MM.1S (cell line): ENCODE measurements around the gene FER.

Source experiments
- DNase-seq: peaks from one replicate; pipeline ENCODE4 v3.0.0-alpha.2; 2015
- H2AFZ ChIP-seq: fragments of 300-600 bp; sonication (generic); 2 replicates; pipeline ENCODE4 v1.6.0; 2016; ENCODE audit warnings: antibody characterized with exemption, low read length
- H3F3A ChIP-seq: fragments of 300-600 bp; sonication (generic); 2 replicates; pipeline ENCODE4 v1.6.1; 2016; ENCODE audit warnings: mild to moderate bottlenecking, antibody characterized with exemption, low read length, moderate library complexity, mixed read lengths; ENCODE audit not compliant: insufficient read depth
- H3K27ac ChIP-seq: fragments of 300-600 bp; sonication (generic); 2 replicates; pipeline ENCODE4 v1.5.1; 2016; ENCODE audit warnings: mild to moderate bottlenecking, low read length
- H3K27me3 ChIP-seq: fragments of 300-600 bp; sonication (generic); replicated peaks from 2 replicates; pipeline ENCODE4 v1.6.0; 2016; ENCODE audit warnings: low read length; ENCODE audit not compliant: insufficient read depth
- H3K36me3 ChIP-seq: fragments of 300-600 bp; sonication (generic); replicated peaks from 2 replicates; pipeline ENCODE4 v1.6.1; 2016; ENCODE audit warnings: mild to moderate bottlenecking, low read length, mixed read lengths; ENCODE audit not compliant: insufficient read depth
- H3K4me1 ChIP-seq: fragments of 300-600 bp; sonication (generic); 2 replicates; pipeline ENCODE4 v1.6.1; 2016; ENCODE audit warnings: low read length, mixed read lengths
- H3K4me2 ChIP-seq: fragments of 300-600 bp; sonication (generic); 2 replicates; pipeline ENCODE4 v1.6.0; 2016; ENCODE audit warnings: low read depth, low read length
- H3K4me3 ChIP-seq: fragments of 300-600 bp; sonication (generic); 2 replicates; pipeline ENCODE4 v1.5.1; 2016; ENCODE audit warnings: low read length, mixed read lengths
- H3K79me2 ChIP-seq: fragments of 300-600 bp; sonication (generic); 2 replicates; pipeline ENCODE4 v1.6.1; 2016; ENCODE audit warnings: mixed run types, low read length, mixed read lengths
- H3K9ac ChIP-seq: fragments of 300-600 bp; sonication (generic); 2 replicates; pipeline ENCODE4 v1.6.1; 2016; ENCODE audit warnings: low read length, mixed read lengths
- H3K9me2 ChIP-seq: fragments of 300-600 bp; sonication (generic); replicated peaks from 2 replicates; pipeline ENCODE4 v1.6.1; 2016; ENCODE audit warnings: mild to moderate bottlenecking, low read length, mixed read lengths; ENCODE audit not compliant: insufficient read depth
- H3K9me3 ChIP-seq: fragments of 300-600 bp; sonication (generic); replicated peaks from 2 replicates; pipeline ENCODE4 v1.6.1; 2016; ENCODE audit warnings: mild to moderate bottlenecking, low read length, mixed read lengths; ENCODE audit not compliant: insufficient read depth
- H4K20me1 ChIP-seq: fragments of 300-600 bp; sonication (generic); 2 replicates; pipeline ENCODE4 v1.6.1; 2016; ENCODE audit warnings: mild to moderate bottlenecking, low read length, moderate library complexity, mixed read lengths; ENCODE audit not compliant: insufficient read depth
- CTCF ChIP-seq: fragments of 300-600 bp; sonication (generic); IDR thresholded peaks from 2 replicates; pipeline ENCODE4 v1.5.1; 2016; ENCODE audit warnings: antibody characterized with exemption, low read length, mixed read lengths
- EZH2 ChIP-seq: fragments of 300-600 bp; sonication (generic); optimal IDR thresholded peaks from 2 replicates; pipeline ENCODE3; 2017; ENCODE audit warnings: low read depth, mild to moderate bottlenecking, antibody characterized with exemption, low read length, mixed read lengths
- EZH2phosphoT487 ChIP-seq: fragments of 300-600 bp; sonication (generic); IDR thresholded peaks from 2 replicates; pipeline ENCODE4 v1.6.1; 2018; ENCODE audit warnings: antibody characterized with exemption, low read length

The FER gene

GRCh38 chr5:108727651-108728565 is 19.8 kb upstream of the FER start:
- Histone ChIP-seq H3K4me1 (peaks cover 20% of the 10 kb centered on the region; the same call in 1 of the 2 replicates), H3K27ac (peak overlapping the region; percentile 75), H2AFZ (peak overlapping the region; percentile 85), H3F3A (peaks cover 17% of the 10 kb centered on the region; the same call in 1 of the 2 replicates), H3K79me2 (no peaks in the 10 kb centered on the region), H3K9ac (peak overlapping the region; percentile 88), H3K4me3 (peak overlapping the region; percentile 78), H3K9me3 (no peaks in the 10 kb centered on the region), H4K20me1 (no peaks in the 10 kb centered on the region), H3K27me3 (no peaks in the 10 kb centered on the region), H3K36me3 (no peaks in the 10 kb centered on the region), H3K4me2 (peak overlapping the region; percentile 45), H3K9me2 (no peaks in the 10 kb centered on the region)
- DNase-seq: peak; percentile 88
- TF ChIP-seq EZH2: no peak
- TF ChIP-seq EZH2phosphoT487: no peak
- TF ChIP-seq CTCF: no peak

GRCh38 chr5:108728566-108729241 is 19.0 kb upstream of the FER start:
- H3K36me3 ChIP-seq: no peaks in the 10 kb centered on the region
- H3F3A ChIP-seq: peaks cover 17% of the 10 kb centered on the region; the same call in 1 of the 2 replicates
- peak; percentile 73 for DNase-seq
- H3K4me1 ChIP-seq: peaks cover 20% of the 10 kb centered on the region; the same call in 1 of the 2 replicates
- H2AFZ ChIP-seq: peak overlapping the region; percentile 85
- H3K27me3 ChIP-seq: no peaks in the 10 kb centered on the region
- no peaks in the 10 kb centered on the region for H3K79me2 ChIP-seq
- TF ChIP-seq CTCF: no peak
- TF ChIP-seq EZH2phosphoT487: no peak
- no peak for TF ChIP-seq EZH2
- H3K4me2 ChIP-seq: peak overlapping the region; percentile 45
- H3K9ac ChIP-seq: peak overlapping the region; percentile 88; the same call in 1 of the 2 replicates
- no peaks in the 10 kb centered on the region for H3K9me2 ChIP-seq
- H3K27ac ChIP-seq: peak overlapping the region; percentile 75
- no peaks in the 10 kb centered on the region for H4K20me1 ChIP-seq
- peak overlapping the region; percentile 78 for H3K4me3 ChIP-seq
- no peaks in the 10 kb centered on the region for H3K9me3 ChIP-seq

GRCh38 chr5:108729242-108729615 is 18.5 kb upstream of the FER start:
- H3K9me2 ChIP-seq: no peaks in the 10 kb centered on the region
- H3K27ac ChIP-seq: peak overlapping the region; percentile 75; the same call in 1 of the 2 replicates
- 0 out of 2 replicates have a peak overlapping the region, but pooled peaks have one; percentile 85 for H2AFZ ChIP-seq
- no peaks in the 10 kb centered on the region for H4K20me1 ChIP-seq
- no peak for DNase-seq
- H3F3A ChIP-seq: peaks cover 17% of the 10 kb centered on the region; the same call in 1 of the 2 replicates
- peak overlapping the region; percentile 45 for H3K4me2 ChIP-seq
- no peaks in the 10 kb centered on the region for H3K79me2 ChIP-seq
- H3K36me3 ChIP-seq: no peaks in the 10 kb centered on the region
- H3K27me3 ChIP-seq: no peaks in the 10 kb centered on the region
- H3K9ac ChIP-seq: no peak overlapping the region
- no peaks in the 10 kb centered on the region for H3K9me3 ChIP-seq
- no peak for TF ChIP-seq EZH2
- no peak for TF ChIP-seq CTCF
- TF ChIP-seq EZH2phosphoT487: no peak
- H3K4me1 ChIP-seq: peaks cover 20% of the 10 kb centered on the region; the same call in 1 of the 2 replicates
- H3K4me3 ChIP-seq: peak overlapping the region; percentile 78
